Fibroblast of lung (primary cell): Measurements from ENCODE around the gene LRP1. TPM values are rescaled to one million over a fixed set of nuclear protein-coding genes. Genes with fewer than 3 reads are reported as not detected.

ENCODE experiments used
- DNase-seq, 2 donors: peaks; one replicate each; pipeline versions ENCODE4 v3.0.0 to v3.0.0-alpha.2; 2010; ENCODE audit warnings: low read depth in 2 of 2
- H2AFZ ChIP-seq: 2 replicates; pipeline ENCODE4 v1.5.1; 2012; ENCODE audit warnings: low read length, control low read depth, inconsistent platforms
- H3K27ac ChIP-seq: 2 replicates; pipeline ENCODE4 v1.5.1; 2011; ENCODE audit warnings: low read length, control low read depth; ENCODE audit not compliant: insufficient read depth
- H3K27me3 ChIP-seq: 2 replicates; pipeline ENCODE4 v1.5.1; 2011; ENCODE audit warnings: mild to moderate bottlenecking, low read length; ENCODE audit not compliant: control insufficient read depth, insufficient read depth
- H3K36me3 ChIP-seq: 2 replicates; pipeline ENCODE4 v1.5.1; 2011; ENCODE audit warnings: low read length; ENCODE audit not compliant: control insufficient read depth, insufficient read depth
- H3K4me1 ChIP-seq: 2 replicates; pipeline ENCODE4 v1.5.1; 2011; ENCODE audit warnings: low read length; ENCODE audit not compliant: control insufficient read depth, insufficient read depth; ENCODE audit errors: extremely low read depth
- H3K4me2 ChIP-seq: 2 replicates; pipeline ENCODE4 v1.5.1; 2011; ENCODE audit warnings: low read length, control low read depth; ENCODE audit not compliant: insufficient read depth; ENCODE audit errors: extremely low read depth
- H3K4me3 ChIP-seq, 4 experiments: fragments of 200-600 bp in 1 of 4; sonication (generic) in 1 of 4; replicated peaks in 1 of 4; 2 replicates each; pipeline ENCODE4 v1.5.1; 2011 to 2016; ENCODE audit warnings: low read length in 4 of 4, low read depth in 3 of 4, mild to moderate bottlenecking in 3 of 4, control low read depth in 2 of 4, inconsistent platforms in 1 of 4, mixed read lengths in 1 of 4; ENCODE audit not compliant: insufficient read depth in 1 of 4; ENCODE audit errors: control extremely low read depth in 1 of 4
- H3K79me2 ChIP-seq: 2 replicates; pipeline ENCODE4 v1.5.1; 2012; ENCODE audit warnings: mild to moderate bottlenecking, low read length, inconsistent platforms; ENCODE audit not compliant: control insufficient read depth, insufficient read depth
- H3K9ac ChIP-seq: 2 replicates; pipeline ENCODE4 v1.5.1; 2011; ENCODE audit warnings: mild to moderate bottlenecking, low read length, control low read depth; ENCODE audit not compliant: insufficient read depth
- H3K9me3 ChIP-seq: 2 replicates; pipeline ENCODE4 v1.5.1; 2012; ENCODE audit warnings: low read depth, low read length; ENCODE audit not compliant: control insufficient read depth, insufficient read depth
- H4K20me1 ChIP-seq: 2 replicates; pipeline ENCODE4 v1.5.1; 2011; ENCODE audit warnings: low read length; ENCODE audit not compliant: control insufficient read depth, insufficient read depth; ENCODE audit errors: extremely low read depth
- EZH2 ChIP-seq: IDR thresholded peaks from 2 replicates; pipeline ENCODE4 v1.5.1; 2012; ENCODE audit warnings: low read length, control low read depth, mild to moderate bottlenecking; ENCODE audit errors: missing control alignments
- polyA plus RNA-seq, 2 donors: library from polyadenylated mRNA; depleted of rRNA in 1 of 2; stranded (reverse) in 1 of 2; unstranded in 1 of 2; fragments of >200 nt; gene quantifications; 2 replicates each; pipeline ENCODE4 v1.2.1, GENCODE V29; 2011 to 2012; ENCODE audit warnings: missing spikeins in 1 of 2
- total RNA-seq: library from RNA; depleted of rRNA; stranded (reverse); fragments of >200 nt; gene quantifications from 2 replicates; pipeline ENCODE4 v1.2.1, GENCODE V29; 2014
- TF ChIP-seq, protein P1 (sequence below), 2 donors: IDR thresholded peaks in 1 of 2; conservative IDR thresholded peaks in 1 of 2; 1 replicate in 1 of 2; 2 replicates in 1 of 2; pipeline ENCODE4 v1.5.1; 2011 to 2012; ENCODE audit warnings: low read length in 2 of 2, control low read depth in 1 of 2, inconsistent platforms in 1 of 2, low read depth in 1 of 2, mild to moderate bottlenecking in 1 of 2

The LRP1 gene
- total and polyA plus RNA-seq, 2 donors (not counting 1 experiment from before 2014, with no cell fraction given) = 92.2 to 464 TPM

DNA sequence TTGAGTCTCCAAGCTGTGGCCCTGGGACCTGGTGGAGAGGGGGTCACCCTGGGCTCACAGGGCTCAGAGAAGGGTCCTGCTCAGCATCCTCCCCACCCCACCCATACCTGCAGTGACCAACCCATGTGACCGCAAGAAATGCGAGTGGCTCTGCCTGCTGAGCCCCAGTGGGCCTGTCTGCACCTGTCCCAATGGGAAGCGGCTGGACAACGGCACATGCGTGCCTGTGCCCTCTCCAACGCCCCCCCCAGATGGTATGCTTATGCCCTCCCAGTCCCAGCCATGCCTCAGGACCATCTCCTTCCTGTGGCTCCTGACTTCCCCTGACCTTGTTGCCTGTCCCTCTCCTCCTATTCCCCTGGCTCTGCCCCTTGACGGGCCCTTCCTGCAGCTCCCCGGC is 81.6 kb downstream of the LRP1 start:
- Histone ChIP-seq H2AFZ (no peak overlapping the region), H4K20me1 (no peaks in the 10 kb centered on the region)

DNA sequence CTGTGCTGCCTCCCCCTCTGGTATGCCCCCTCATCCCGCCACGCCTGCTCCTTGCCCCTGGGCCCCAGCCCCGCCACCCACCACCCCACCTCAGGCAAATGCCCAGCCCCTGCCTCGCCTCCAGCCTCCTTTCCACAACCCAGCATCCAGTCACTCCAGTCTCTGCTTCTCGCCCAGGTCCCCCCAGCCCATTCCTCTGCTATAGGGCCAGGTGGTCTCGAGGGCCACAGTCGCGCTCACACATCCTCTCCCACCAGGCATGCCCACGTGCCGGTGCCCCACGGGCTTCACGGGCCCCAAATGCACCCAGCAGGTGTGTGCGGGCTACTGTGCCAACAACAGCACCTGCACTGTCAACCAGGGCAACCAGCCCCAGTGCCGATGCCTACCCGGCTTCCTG is 82.2 kb downstream of the LRP1 start:
- no peak for DNase-seq
- TF ChIP-seq EZH2 = no peak
- TF ChIP-seq, protein P1, sequence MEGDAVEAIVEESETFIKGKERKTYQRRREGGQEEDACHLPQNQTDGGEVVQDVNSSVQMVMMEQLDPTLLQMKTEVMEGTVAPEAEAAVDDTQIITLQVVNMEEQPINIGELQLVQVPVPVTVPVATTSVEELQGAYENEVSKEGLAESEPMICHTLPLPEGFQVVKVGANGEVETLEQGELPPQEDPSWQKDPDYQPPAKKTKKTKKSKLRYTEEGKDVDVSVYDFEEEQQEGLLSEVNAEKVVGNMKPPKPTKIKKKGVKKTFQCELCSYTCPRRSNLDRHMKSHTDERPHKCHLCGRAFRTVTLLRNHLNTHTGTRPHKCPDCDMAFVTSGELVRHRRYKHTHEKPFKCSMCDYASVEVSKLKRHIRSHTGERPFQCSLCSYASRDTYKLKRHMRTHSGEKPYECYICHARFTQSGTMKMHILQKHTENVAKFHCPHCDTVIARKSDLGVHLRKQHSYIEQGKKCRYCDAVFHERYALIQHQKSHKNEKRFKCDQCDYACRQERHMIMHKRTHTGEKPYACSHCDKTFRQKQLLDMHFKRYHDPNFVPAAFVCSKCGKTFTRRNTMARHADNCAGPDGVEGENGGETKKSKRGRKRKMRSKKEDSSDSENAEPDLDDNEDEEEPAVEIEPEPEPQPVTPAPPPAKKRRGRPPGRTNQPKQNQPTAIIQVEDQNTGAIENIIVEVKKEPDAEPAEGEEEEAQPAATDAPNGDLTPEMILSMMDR (conservative IDR thresholded peaks at IDR 0.05 in 1 of 2, IDR thresholded peaks at IDR 0.05 in 1 of 2; ENCODE audit: low read depth in 1 of 2, low read length in 2 of 2) = no peak
- H3K27me3 ChIP-seq = peaks cover 5% of the 10 kb centered on the region
- H3K4me2 ChIP-seq = no peak overlapping the region
- H3K27ac ChIP-seq = no peak overlapping the region
- peaks cover 3% of the 10 kb centered on the region for H3K4me1 ChIP-seq
- H3K79me2 ChIP-seq = no peaks in the 10 kb centered on the region
- H3K4me3 ChIP-seq = no peak overlapping the region
- no peaks in the 10 kb centered on the region for H3K9me3 ChIP-seq
- no peak overlapping the region for H3K9ac ChIP-seq
- H2AFZ ChIP-seq = no peak overlapping the region
- H4K20me1 ChIP-seq = no peaks in the 10 kb centered on the region
- peaks cover 63% of the 10 kb centered on the region for H3K36me3 ChIP-seq

More for the DNA sequence above, 81.6 kb downstream of the LRP1 start:
- Histone ChIP-seq H3K4me3 (no peak overlapping the region), H3K36me3 (peaks cover 68% of the 10 kb centered on the region), H3K9ac (no peak overlapping the region), H3K4me2 (no peak overlapping the region), H3K9me3 (no peaks in the 10 kb centered on the region), H3K4me1 (peaks cover 3% of the 10 kb centered on the region), H3K79me2 (no peaks in the 10 kb centered on the region), H3K27ac (no peak overlapping the region), H3K27me3 (peaks cover 2% of the 10 kb centered on the region)
- no peak for DNase-seq
- TF ChIP-seq EZH2 = no peak
- TF ChIP-seq, protein P1 (conservative IDR thresholded peaks at IDR 0.05 in 1 of 2, IDR thresholded peaks at IDR 0.05 in 1 of 2; ENCODE audit: low read depth in 1 of 2, low read length in 2 of 2) = no peak

DNA sequence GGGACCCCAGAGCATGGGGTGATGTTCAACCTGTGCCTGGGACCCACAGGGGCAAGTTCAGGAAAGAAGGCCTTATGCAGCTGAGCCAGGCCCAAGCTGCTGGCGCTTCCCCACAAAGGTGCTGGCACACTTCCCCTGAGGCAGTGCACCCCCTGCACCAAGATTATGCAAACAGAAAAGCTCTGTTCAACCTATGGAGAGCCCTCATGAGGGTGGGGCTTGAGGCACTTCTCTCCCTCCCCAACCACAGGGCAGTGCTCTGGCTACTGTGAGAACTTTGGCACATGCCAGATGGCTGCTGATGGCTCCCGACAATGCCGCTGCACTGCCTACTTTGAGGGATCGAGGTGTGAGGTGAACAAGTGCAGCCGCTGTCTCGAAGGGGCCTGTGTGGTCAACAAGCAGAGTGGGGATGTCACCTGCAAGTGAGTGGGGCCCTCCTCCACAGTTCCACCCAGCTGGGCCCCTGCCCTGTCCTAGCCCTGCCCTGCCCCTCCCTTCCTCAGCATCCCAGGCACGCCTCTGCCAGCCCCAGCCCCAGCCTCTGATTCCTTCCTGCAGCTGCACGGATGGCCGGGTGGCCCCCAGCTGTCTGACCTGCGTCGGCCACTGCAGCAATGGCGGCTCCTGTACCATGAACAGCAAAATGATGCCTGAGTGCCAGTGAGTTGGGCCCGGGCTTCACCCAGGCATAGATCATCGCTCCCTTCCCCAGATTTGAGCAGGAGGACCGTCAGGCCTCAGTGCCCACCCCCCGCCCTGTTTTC is 82.8 kb downstream of the LRP1 start:
- Histone ChIP-seq H2AFZ (no peak overlapping the region), H3K36me3 (peaks cover 56% of the 10 kb centered on the region), H3K27ac (no peak overlapping the region)

More for the DNA sequence above, 82.8 kb downstream of the LRP1 start:
- no peak for DNase-seq
- H3K9me3 ChIP-seq = no peaks in the 10 kb centered on the region
- H3K79me2 ChIP-seq = no peaks in the 10 kb centered on the region
- H3K4me1 ChIP-seq = peaks cover 3% of the 10 kb centered on the region
- TF ChIP-seq, protein P1 (conservative IDR thresholded peaks at IDR 0.05 in 1 of 2, IDR thresholded peaks at IDR 0.05 in 1 of 2; ENCODE audit: low read depth in 1 of 2, low read length in 2 of 2) = no peak
- TF ChIP-seq EZH2 = no peak
- peaks cover 10% of the 10 kb centered on the region for H3K27me3 ChIP-seq
- H3K4me3 ChIP-seq = no peak overlapping the region
- no peaks in the 10 kb centered on the region for H4K20me1 ChIP-seq
- H3K9ac ChIP-seq = no peak overlapping the region
- H3K4me2 ChIP-seq = no peak overlapping the region
